ENCODE data around the gene EPHB2. TPM values are rescaled to one million over a fixed set of nuclear protein-coding genes. Genes with fewer than 3 reads are reported as not detected.

Gene EPHB2
- total and polyA plus RNA-seq, 2 of the 4 experiments (the other 2 are of a cell fraction) = 52.3 to 58.8 TPM

- Histone ChIP-seq H3K9me3 (ENCODE audit: control insufficient read depth, insufficient read depth, low read length) (no peaks in the 10 kb centered on the region), H3K14ac (replicated peaks; ENCODE audit: low read depth, low read length) (peak overlapping the region; percentile 19), H3K4ac (ENCODE audit: low read depth, low read length) (peak overlapping the region; percentile 45), H4K5ac (ENCODE audit: low read depth, low read length) (no peak overlapping the region), H2AK5ac (ENCODE audit: low read depth, low read length) (no peak overlapping the region), H2AFZ (replicated peaks; ENCODE audit: low read length, poor library complexity) (peak overlapping the region; percentile 37), H4K91ac (ENCODE audit: insufficient read depth, low read depth, low read length) (0 out of 2 replicates have a peak overlapping the region, but pooled peaks have one; percentile 1), H2BK15ac (ENCODE audit: low read depth, low read length) (no peak overlapping the region; the same call in 2 of the 3 replicates), H2AK9ac (replicated peaks; ENCODE audit: low read depth, low read length, poor library complexity) (peak overlapping the region; percentile 46), H3K27me3 (ENCODE audit: control insufficient read depth, insufficient read depth, low read length) (no peaks in the 10 kb centered on the region), H2BK5ac (ENCODE audit: low read depth, low read length, poor library complexity, severe bottlenecking) (no peak overlapping the region), H3K9me1 (ENCODE audit: insufficient read depth, low read length) (peaks cover 44% of the 10 kb centered on the region), H3K36me3 (ENCODE audit: control insufficient read depth, insufficient read depth, low read length) (0 out of 2 replicates have a peak, but pooled peaks cover 2% of the 10 kb centered on the region), H3K4me1 (ENCODE audit: control insufficient read depth, insufficient read depth, low read length) (peaks cover 32% of the 10 kb centered on the region), H3K79me1 (ENCODE audit: low read depth in 1 of 2, low read length in 2 of 2) (peaks cover 12 to 88% of the 10 kb centered on the region in 2 experiments; a peak in 3 of 4 replicates), H3K4me3 (ENCODE audit: insufficient read depth, low read depth, low read length) (no peak overlapping the region), H2BK20ac (ENCODE audit: low read depth, low read length) (peak overlapping the region; percentile 23; the same call in 1 of the 2 replicates), H3K9ac (ENCODE audit: low read depth, low read length) (no peak overlapping the region), H2BK120ac (ENCODE audit: low read depth, low read length) (no peak overlapping the region), H3K18ac (ENCODE audit: low read depth, low read length) (no peak overlapping the region), H3K56ac (ENCODE audit: extremely low read depth, insufficient read depth, low read length) (no peak overlapping the region), H3K27ac (ENCODE audit: insufficient read depth, low read length) (no peak overlapping the region), H4K8ac (ENCODE audit: low read depth in 2 of 2, low read length in 2 of 2) (no peak overlapping the region), H4K20me1 (ENCODE audit: insufficient read depth, low read length) (peaks cover 32% of the 10 kb centered on the region; the same call in 1 of the 2 replicates), H3K4me2 (ENCODE audit: low read depth, low read length) (no peak overlapping the region), H3K23ac (ENCODE audit: low read depth, low read length) (no peak overlapping the region)
- BruUV-seq (replicated peaks) = no TSS peak
- WGBS, 2 experiments (ENCODE audit: extremely low coverage in 2 of 2, insufficient read length in 1 of 2) = 65% methylated on average over 2 of the region's 9 CpGs; no CpG with 5 or more reads in 1 of the 2 experiments
- ATAC-seq (ENCODE audit: low read depth) (0 out of 2 replicates have a peak, but pooled peaks have one; percentile 10), DNase-seq (no peak)
- dilution Hi-C loops (cut with HindIII; ENCODE audit: low sequenced_read_pairs, unreplicated experiment) = no loop called here
- in situ Hi-C loops (cut with MboI; ENCODE audit: low sequenced_read_pairs) = no loop called here
- intact Hi-C loops (cut with micrococcal nuclease) = no loop called here
- ChIA-PET POLR2A (ENCODE audit: unreplicated experiment) (no interaction called here), CTCF (interaction anchor here (0.6 kb wide), 1 partner anchor 101 kb away, joined by 3 read pairs; no protein-coding TSS in a partner anchor)
- TF ChIP-seq SMC3 (IDR thresholded peaks at IDR 0.05; ENCODE audit: low read depth, low read length) = no peak
- no peak for TF ChIP-seq FOS (IDR thresholded peaks at IDR 0.05; ENCODE audit: low read depth, low read length)
- TF ChIP-seq CEBPB (IDR thresholded peaks at IDR 0.05; ENCODE audit: low read depth, low read length) = no peak
- TF ChIP-seq ELK1 (IDR thresholded peaks at IDR 0.05; ENCODE audit: borderline replicate concordance, low read depth, low read length) = no peak
- TF ChIP-seq RFX5 (IDR thresholded peaks at IDR 0.05; ENCODE audit: low read depth, low read length) = no peak
- no peak for TF ChIP-seq RCOR1 (IDR thresholded peaks at IDR 0.05; ENCODE audit: insufficient replicate concordance, low read length)
- TF ChIP-seq POLR2A (IDR thresholded peaks at IDR 0.05; ENCODE audit: low read depth, low read length) = no peak
- no peak for TF ChIP-seq BHLHE40 (IDR thresholded peaks at IDR 0.05; ENCODE audit: low read depth, low read length)
- no peak for TF ChIP-seq USF2 (IDR thresholded peaks at IDR 0.05; ENCODE audit: low read depth, low read length)
- TF ChIP-seq NFE2L2 (IDR thresholded peaks at IDR 0.05; ENCODE audit: low read depth, low read length) = no peak
- TF ChIP-seq MAFK (IDR thresholded peaks at IDR 0.05; ENCODE audit: low read depth, low read length) = no peak
- TF ChIP-seq MAZ (IDR thresholded peaks at IDR 0.05; ENCODE audit: borderline replicate concordance, low read depth, low read length) = no peak
- TF ChIP-seq CTCF (conservative IDR thresholded peaks at IDR 0.05; ENCODE audit: low read depth, low read length) = no peak
- TF ChIP-seq RAD21 (IDR thresholded peaks at IDR 0.05; ENCODE audit: low read length) = no peak
Measured at GRCh38 chr1:22827666-22828483, 117.2 kb downstream of the EPHB2 start.

Data from IMR-90 (cell line).